RWPE1 (cell line): ENCODE results near the gene CEACAM16.

ENCODE experiments used
- CTCF ChIA-PET: fragments of 350-600 bp; sonication (Branson Sonifier 250); formaldehyde crosslinking; extraction: SDS; loops from one replicate; lab custom pipeline; 2021; lab: Yijun Ruan, JAX
- POLR2A ChIA-PET: fragments of 400-600 bp; formaldehyde crosslinking; extraction: SDS; loops from one replicate; lab custom pipeline; 2020; ENCODE audit warnings: antibody characterized with exemption; ENCODE audit not compliant: low non-redundant PET; lab: Yijun Ruan, JAX
- DNase-seq: peaks from one replicate; pipeline ENCODE4 v3.0.0; 2012; ENCODE audit warnings: low spot score
- H3K27ac ChIP-seq: fragments of 450-650 bp; 2 replicates; pipeline ENCODE4 v1.5.1; 2017
- CTCF ChIP-seq: fragments of 450-650 bp; conservative IDR thresholded peaks from 2 replicates; pipeline ENCODE4 v1.5.1; 2017; ENCODE audit warnings: low read depth, mild to moderate bottlenecking

Gene CEACAM16

GRCh38 chr19:44689290-44690130, 9.4 kb upstream of the CEACAM16 start:
- TF ChIP-seq CTCF: peak; percentile 88
- ChIA-PET POLR2A (no interaction called here), CTCF (interaction anchor here (0.5 to 3.1 kb wide), 16 partner anchors 11 to 247 kb away, joined by 3 to 18 read pairs (median 4); partner anchors contain the start of gene PVR)
- DNase-seq: no peak
- H3K27ac ChIP-seq: peak overlapping the region; percentile 55

GRCh38 chr19:44690131-44690440, 8.9 kb upstream of the CEACAM16 start:
- peak overlapping the region; percentile 55 for H3K27ac ChIP-seq
- TF ChIP-seq CTCF: no peak
- ChIA-PET CTCF (interaction anchor here (1.1 to 3.1 kb wide), 4 partner anchors 12 to 119 kb away, joined by 3 to 18 read pairs (median 10); no protein-coding TSS in a partner anchor), POLR2A (no interaction called here)
- no peak for DNase-seq

GRCh38 chr19:44692379-44692721, 6.6 kb upstream of the CEACAM16 start:
- ChIA-PET POLR2A (no interaction called here), CTCF (interaction anchor here (0.6 to 1.3 kb wide), 2 partner anchors 9 to 31 kb away, joined by 3 read pairs; no protein-coding TSS in a partner anchor)
- DNase-seq: no peak
- no peak for TF ChIP-seq CTCF
- H3K27ac ChIP-seq: peak overlapping the region; percentile 82

- no peak for TF ChIP-seq CTCF
- CTCF ChIA-PET: interaction anchor here (0.6 to 1.7 kb wide), 3 partner anchors 30 to 1842 kb away, joined by 3 to 6 read pairs (median 4); no protein-coding TSS in a partner anchor
- no peak for DNase-seq
These were observed 4.8 kb upstream of the CEACAM16 start for GRCh38 chr19:44694184-44694579.

GRCh38 chr19:44696939-44697669, 1.8 kb upstream of the CEACAM16 start:
- peak overlapping the region; percentile 82 for H3K27ac ChIP-seq

More at GRCh38 chr19:44694184-44694579, 4.8 kb upstream of the CEACAM16 start:
- H3K27ac ChIP-seq: peak overlapping the region; percentile 82
- POLR2A ChIA-PET: no interaction called here

More at GRCh38 chr19:44696939-44697669, 1.8 kb upstream of the CEACAM16 start:
- POLR2A ChIA-PET: no interaction called here
- no peak for DNase-seq
- CTCF ChIA-PET: no interaction called here
- no peak for TF ChIP-seq CTCF
